HCT116 (cell line): ENCODE data around the gene DRGX. TPM values are rescaled to one million over a fixed set of nuclear protein-coding genes. Genes with fewer than 3 reads are reported as not detected.

ENCODE experiments used
- ATAC-seq: fragments of 200-7000 bp; cut with Tn5 transposase; 2 replicates; pipeline ENCODE4 v1.9.1; 2020; ENCODE audit warnings: mild to moderate bottlenecking, moderate library complexity
- BruUV-seq: library from RNA; stranded (reverse); fragments of 400-500 nt; replicated peaks from 2 replicates; lab custom pipeline; 2021; lab: Mats Ljungman, UMichigan
- CTCF ChIA-PET: fragments of 300-600 bp; sonication (Branson Sonifier 250); formaldehyde crosslinking; loops from one replicate; lab custom pipeline; 2021; ENCODE audit warnings: antibody characterized with exemption; lab: Charles Lee
- POLR2A ChIA-PET: fragments of 300-600, 350-600 bp; sonication (Branson Sonifier 250); formaldehyde crosslinking; loops from one replicate; lab custom pipeline; 2021; ENCODE audit warnings: antibody characterized with exemption; lab: Charles Lee
- RAD21 ChIA-PET, 2 experiments: fragments of 300-600 bp; sonication (Branson Sonifier 250); formaldehyde crosslinking; loops; one replicate each; lab custom pipeline; 2023; ENCODE audit warnings: low total read pairs in 2 of 2; ENCODE audit not compliant: uncharacterized antibody in 2 of 2, unreplicated experiment in 2 of 2, low non-redundant PET in 1 of 2; lab: Charles Lee
- DNase-seq: peaks from one replicate; pipeline ENCODE4 v3.0.0-alpha.2; 2010; ENCODE audit warnings: low read depth, low spot score
- H2AFZ ChIP-seq: fragments of 200-600 bp; shearing (Covaris generic), sonication (generic); 2 replicates; pipeline ENCODE4 v1.6.1; 2017; ENCODE audit warnings: low read depth, mixed run types, mixed read lengths, antibody characterized with exemption, low read length; ENCODE audit not compliant: poor library complexity, severe bottlenecking
- H3K27ac ChIP-seq: 2 replicates; pipeline ENCODE4 v1.5.1; 2012; ENCODE audit warnings: low read depth, low read length
- H3K27me3 ChIP-seq: fragments of 200-600 bp; sonication (generic); 2 replicates; pipeline ENCODE4 v1.6.1; 2016; ENCODE audit warnings: mixed run types, low read length, mixed read lengths; ENCODE audit not compliant: insufficient read depth
- H3K36me3 ChIP-seq, 2 experiments: fragments of 200-500 bp in 1 of 2; fragments of 200-600 bp in 1 of 2; sonication (Bioruptor generic) in 1 of 2; sonication (generic) in 1 of 2; 2 replicates each; pipeline versions ENCODE4 v1.5.1 to v1.6.1; 2014 to 2016; ENCODE audit warnings: low read length in 2 of 2, inconsistent platforms in 1 of 2, mixed read lengths in 1 of 2, mixed run types in 1 of 2; ENCODE audit not compliant: insufficient read depth in 2 of 2, control insufficient read depth in 1 of 2
- H3K4me1 ChIP-seq, 2 experiments: fragments of 200-600 bp in 1 of 2; sonication (generic) in 1 of 2; 2 replicates each; pipeline versions ENCODE4 v1.5.1 to v1.6.1; 2012 to 2017; ENCODE audit warnings: low read length in 2 of 2, inconsistent platforms in 1 of 2, mild to moderate bottlenecking in 1 of 2, mixed read lengths in 1 of 2, mixed run types in 1 of 2, moderate library complexity in 1 of 2; ENCODE audit not compliant: insufficient read depth in 2 of 2, control insufficient read depth in 1 of 2
- H3K4me2 ChIP-seq: fragments of 200-600 bp; sonication (generic); 2 replicates; pipeline ENCODE4 v1.6.1; 2017; ENCODE audit warnings: mixed run types, low read length, mixed read lengths
- H3K4me3 ChIP-seq, 2 experiments: fragments of 200-600 bp in 1 of 2; sonication (generic) in 1 of 2; replicated peaks in 1 of 2; 2 replicates each; pipeline ENCODE4 v1.5.1; 2011 to 2016; ENCODE audit warnings: low read length in 2 of 2, control low read depth in 1 of 2, low read depth in 1 of 2, mild to moderate bottlenecking in 1 of 2, mixed read lengths in 1 of 2, mixed run types in 1 of 2
- H3K79me2 ChIP-seq: fragments of 200-600 bp; sonication (generic); 2 replicates; pipeline ENCODE4 v1.6.1; 2017; ENCODE audit warnings: mild to moderate bottlenecking, mixed run types, low read length, moderate library complexity, mixed read lengths; ENCODE audit not compliant: insufficient read depth
- H3K9ac ChIP-seq: fragments of 200-600 bp; sonication (generic); 2 replicates; pipeline ENCODE4 v1.6.1; 2016; ENCODE audit warnings: low read length, mixed read lengths
- H3K9me2 ChIP-seq: fragments of 200-600 bp; sonication (generic), shearing (Covaris generic); 2 replicates; pipeline ENCODE4 v1.6.1; 2017; ENCODE audit warnings: mixed run types, mild to moderate bottlenecking, moderate library complexity; ENCODE audit not compliant: insufficient read depth
- H3K9me3 ChIP-seq, 2 experiments: fragments of 200-500 bp in 1 of 2; fragments of 200-600 bp in 1 of 2; sonication (Bioruptor generic) in 1 of 2; sonication (generic) in 1 of 2; 2 replicates each; pipeline ENCODE4 v1.6.1; 2014 to 2017; ENCODE audit warnings: low read length in 2 of 2, mixed read lengths in 2 of 2, inconsistent platforms in 1 of 2, low read depth in 1 of 2, mild to moderate bottlenecking in 1 of 2, mixed run types in 1 of 2, moderate library complexity in 1 of 2; ENCODE audit not compliant: control insufficient read depth in 1 of 2, insufficient read depth in 1 of 2
- H4K20me1 ChIP-seq: fragments of 200-600 bp; sonication (generic), shearing (Covaris generic); 2 replicates; pipeline ENCODE4 v1.6.1; 2017; ENCODE audit warnings: mixed run types, mild to moderate bottlenecking, moderate library complexity; ENCODE audit not compliant: insufficient read depth
- CBX3 ChIP-seq: IDR thresholded peaks from 2 replicates; pipeline ENCODE4 v1.6.1; 2012; ENCODE audit warnings: low read depth
- JUND ChIP-seq: IDR thresholded peaks from 2 replicates; pipeline ENCODE4 v1.6.1; 2012
- REST ChIP-seq: IDR thresholded peaks from 2 replicates; pipeline ENCODE4 v1.6.1; 2012; ENCODE audit warnings: low read depth
- SP1 ChIP-seq: IDR thresholded peaks from 2 replicates; pipeline ENCODE4 v1.6.1; 2012; ENCODE audit warnings: low read depth
- SRF ChIP-seq: IDR thresholded peaks from 2 replicates; pipeline ENCODE4 v1.6.1; 2012; ENCODE audit warnings: low read depth
- ZBTB33 ChIP-seq: IDR thresholded peaks from 2 replicates; pipeline ENCODE4 v1.6.1; 2011; ENCODE audit warnings: mild to moderate bottlenecking, low read length, moderate library complexity; ENCODE audit not compliant: insufficient replicate concordance; ENCODE audit errors: extremely low read depth
- ZNF274 ChIP-seq: fragments of 200-500 bp; sonication (Bioruptor generic); IDR thresholded peaks from 2 replicates; pipeline ENCODE4 v1.6.1; 2014; ENCODE audit warnings: mild to moderate bottlenecking, low read depth, low read length, inconsistent platforms
- intact Hi-C: fragments of 100-400 bp; cut with micrococcal nuclease; formaldehyde crosslinking; loops from 2 replicates; pipeline ENCODE4 v1.10.0; 2022
- total RNA-seq: library from RNA; stranded (reverse); gene quantifications from one replicate; pipeline ENCODE4 v1.2.1, GENCODE V29; 2021; ENCODE audit not compliant: unreplicated experiment

The DRGX gene
- total RNA-seq, 1 experiment from 2014 or later: not detected

GRCh38 chr10:49335364-49335972 is 60.4 kb downstream of the DRGX start (continued):
- no peak for TF ChIP-seq ZNF274
- TF ChIP-seq SP1: no peak
- no peak for TF ChIP-seq ZBTB33
- TF ChIP-seq, all 23 proteins: peak for 0

GRCh38 chr10:49334964-49335363 is 60.9 kb downstream of the DRGX start:
- no peaks in the 10 kb centered on the region for H3K4me1 ChIP-seq
- H3K9me2 ChIP-seq: no peaks in the 10 kb centered on the region
- H3K36me3 ChIP-seq: no peaks in the 10 kb centered on the region
- H3K4me3 ChIP-seq: no peak overlapping the region
- CTCF ChIA-PET: no interaction called here
- RAD21 ChIA-PET: no interaction called here
- no peak overlapping the region for H2AFZ ChIP-seq
- intact Hi-C loops: no loop called here
- peaks cover 15% of the 10 kb centered on the region for H3K27me3 ChIP-seq
- DNase-seq (no peak), ATAC-seq (no peak)
- no peaks in the 10 kb centered on the region for H4K20me1 ChIP-seq
- BruUV-seq: no TSS peak
- H3K4me2 ChIP-seq: no peak overlapping the region
- H3K9ac ChIP-seq: no peak overlapping the region
- no peak for TF ChIP-seq REST
- TF ChIP-seq SRF: no peak
- TF ChIP-seq JUND: no peak
- no peak for TF ChIP-seq CBX3
- POLR2A ChIA-PET: no interaction called here
- no peaks in the 10 kb centered on the region for H3K9me3 ChIP-seq
- no peaks in the 10 kb centered on the region for H3K79me2 ChIP-seq
- no peak overlapping the region for H3K27ac ChIP-seq
